ENCODE data around the gene TP53TG3D.
"Not testable (repeated sequence)": the region's sequence is repeated elsewhere in the genome, so short reads cannot be mapped to it uniquely, and the experiment has no call there.

Gene TP53TG3D

GRCh38 chr16:32286193-32286592 is 33.1 kb downstream of the TP53TG3D start:
- not testable (repeated sequence) for DNase-seq; H4K91ac ChIP-seq (ENCODE audit: low read depth, low read length); H3K9me3 ChIP-seq (ENCODE audit: insufficient read depth, low read depth, low read length); H3K79me2 ChIP-seq (ENCODE audit: control insufficient read depth, insufficient read depth, low read length, poor library complexity); H3K27ac ChIP-seq (ENCODE audit: low read depth, low read length); H2BK12ac ChIP-seq (ENCODE audit: low read length); H3K4ac ChIP-seq (ENCODE audit: low read depth, low read length); H2BK120ac ChIP-seq (ENCODE audit: insufficient read depth, low read length, poor library complexity); H3K79me1 ChIP-seq (ENCODE audit: low read length); H4K8ac ChIP-seq (ENCODE audit: low read depth, low read length); H3K23ac ChIP-seq (ENCODE audit: low read length); H3K9ac ChIP-seq (ENCODE audit: low read length); H3K4me2 ChIP-seq (ENCODE audit: low read length); H3K36me3 ChIP-seq (ENCODE audit: control insufficient read depth in 1 of 2, insufficient read depth in 2 of 2, low read length in 2 of 2); H2AK5ac ChIP-seq (ENCODE audit: low read length); H3K14ac ChIP-seq (ENCODE audit: low read length); H2AFZ ChIP-seq (ENCODE audit: insufficient read depth, low read length, poor library complexity); H2BK5ac ChIP-seq (ENCODE audit: low read depth, low read length, poor library complexity); H3K4me3 ChIP-seq (ENCODE audit: low read depth, low read length); H4K12ac ChIP-seq (ENCODE audit: low read depth, low read length); H3K4me1 ChIP-seq (ENCODE audit: control insufficient read depth in 1 of 2, insufficient read depth in 2 of 2, low read length in 2 of 2); H3K18ac ChIP-seq (ENCODE audit: low read length); H3K27me3 ChIP-seq (ENCODE audit: insufficient read depth, low read length)
- no CpG with 5 or more reads among the region's 15 CpGs for WGBS (ENCODE audit: extremely low coverage, insufficient coverage, insufficient read length)

DNA sequence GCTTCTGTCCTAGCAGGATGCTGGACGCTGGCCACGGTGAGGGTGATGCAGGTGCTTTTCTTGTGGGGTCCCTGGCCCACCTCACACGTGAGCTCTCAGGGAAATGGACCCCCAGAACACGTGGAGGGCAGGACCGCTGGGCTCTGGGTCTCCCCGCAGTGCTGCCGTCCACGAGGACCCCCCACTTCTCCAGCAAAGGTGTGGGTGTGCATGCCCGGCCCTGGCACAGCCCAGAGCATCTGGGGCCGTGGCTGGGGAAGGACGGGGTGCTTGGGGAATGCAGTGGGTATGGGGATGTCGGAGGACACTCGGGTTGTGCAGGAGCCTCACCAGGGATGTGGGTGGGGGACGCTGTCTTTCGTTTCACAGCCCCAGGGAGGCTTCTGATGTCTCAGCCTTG is 34.7 kb downstream of the TP53TG3D start:
- H3K4me3 ChIP-seq (ENCODE audit: low read depth, low read length); H4K91ac ChIP-seq (ENCODE audit: low read depth, low read length); H3K36me3 ChIP-seq (ENCODE audit: control insufficient read depth in 1 of 2, insufficient read depth in 2 of 2, low read length in 2 of 2); H3K79me1 ChIP-seq (ENCODE audit: low read length); H3K4me2 ChIP-seq (ENCODE audit: low read length); H2AK5ac ChIP-seq (ENCODE audit: low read length); H2BK12ac ChIP-seq (ENCODE audit: low read length); H3K18ac ChIP-seq (ENCODE audit: low read length); H3K9me3 ChIP-seq (ENCODE audit: insufficient read depth, low read depth, low read length); H4K8ac ChIP-seq (ENCODE audit: low read depth, low read length); H3K9ac ChIP-seq (ENCODE audit: low read length); H2BK120ac ChIP-seq (ENCODE audit: insufficient read depth, low read length, poor library complexity); H2AFZ ChIP-seq (ENCODE audit: insufficient read depth, low read length, poor library complexity); H3K23ac ChIP-seq (ENCODE audit: low read length); H3K14ac ChIP-seq (ENCODE audit: low read length); DNase-seq; H3K4ac ChIP-seq (ENCODE audit: low read depth, low read length); H4K12ac ChIP-seq (ENCODE audit: low read depth, low read length); H3K27ac ChIP-seq (ENCODE audit: low read depth, low read length); H3K27me3 ChIP-seq (ENCODE audit: insufficient read depth, low read length); H3K4me1 ChIP-seq (ENCODE audit: control insufficient read depth in 1 of 2, insufficient read depth in 2 of 2, low read length in 2 of 2); H3K79me2 ChIP-seq (ENCODE audit: control insufficient read depth, insufficient read depth, low read length, poor library complexity); H2BK5ac ChIP-seq (ENCODE audit: low read depth, low read length, poor library complexity): not testable (repeated sequence)
- no CpG with 5 or more reads among the region's 15 CpGs for WGBS (ENCODE audit: extremely low coverage, insufficient coverage, insufficient read length)

GRCh38 chr16:32289197-32289596 is 36.1 kb downstream of the TP53TG3D start:
- not testable (repeated sequence) for H3K79me2 ChIP-seq (ENCODE audit: control insufficient read depth, insufficient read depth, low read length, poor library complexity); H4K12ac ChIP-seq (ENCODE audit: low read depth, low read length); H2BK5ac ChIP-seq (ENCODE audit: low read depth, low read length, poor library complexity); H3K9ac ChIP-seq (ENCODE audit: low read length); H2BK12ac ChIP-seq (ENCODE audit: low read length); H3K4me3 ChIP-seq (ENCODE audit: low read depth, low read length); H3K27me3 ChIP-seq (ENCODE audit: insufficient read depth, low read length); H2BK120ac ChIP-seq (ENCODE audit: insufficient read depth, low read length, poor library complexity); H3K14ac ChIP-seq (ENCODE audit: low read length); H3K9me3 ChIP-seq (ENCODE audit: insufficient read depth, low read depth, low read length); H2AK5ac ChIP-seq (ENCODE audit: low read length); H4K8ac ChIP-seq (ENCODE audit: low read depth, low read length); H2AFZ ChIP-seq (ENCODE audit: insufficient read depth, low read length, poor library complexity); H3K79me1 ChIP-seq (ENCODE audit: low read length); H3K4me1 ChIP-seq (ENCODE audit: control insufficient read depth in 1 of 2, insufficient read depth in 2 of 2, low read length in 2 of 2); DNase-seq; H3K4ac ChIP-seq (ENCODE audit: low read depth, low read length); H4K91ac ChIP-seq (ENCODE audit: low read depth, low read length); H3K23ac ChIP-seq (ENCODE audit: low read length); H3K36me3 ChIP-seq (ENCODE audit: control insufficient read depth in 1 of 2, insufficient read depth in 2 of 2, low read length in 2 of 2); H3K4me2 ChIP-seq (ENCODE audit: low read length); H3K18ac ChIP-seq (ENCODE audit: low read length); H3K27ac ChIP-seq (ENCODE audit: low read depth, low read length)
- no CpG with 5 or more reads among the region's 16 CpGs for WGBS (ENCODE audit: extremely low coverage, insufficient coverage, insufficient read length)

DNA sequence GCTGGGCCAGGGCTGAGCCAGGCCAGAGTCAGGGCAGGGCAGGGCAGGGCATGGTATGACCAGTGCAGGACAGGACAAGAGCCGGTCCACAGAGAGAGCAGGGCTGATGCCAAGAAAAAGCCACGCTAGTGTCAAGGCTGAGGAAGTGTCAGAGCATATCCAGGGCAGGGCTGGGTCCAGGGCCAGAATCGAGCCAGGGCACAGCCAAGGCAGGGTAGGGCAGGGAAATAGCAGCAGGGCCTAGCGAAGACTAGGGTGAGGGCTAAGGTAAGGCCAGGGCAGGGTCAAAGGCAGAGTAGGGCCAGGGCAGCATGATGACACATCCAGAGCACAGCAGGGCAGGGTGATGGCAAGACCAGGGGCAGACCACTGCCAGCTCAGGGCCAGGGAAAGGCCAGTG is 49.7 kb downstream of the TP53TG3D start:
- not testable (repeated sequence) for H2AK5ac ChIP-seq (ENCODE audit: low read length); H3K27me3 ChIP-seq (ENCODE audit: insufficient read depth, low read length); H4K12ac ChIP-seq (ENCODE audit: low read depth, low read length); H3K9me3 ChIP-seq (ENCODE audit: insufficient read depth, low read depth, low read length); H3K9ac ChIP-seq (ENCODE audit: low read length); H2BK5ac ChIP-seq (ENCODE audit: low read depth, low read length, poor library complexity); H3K4ac ChIP-seq (ENCODE audit: low read depth, low read length); H3K36me3 ChIP-seq (ENCODE audit: control insufficient read depth in 1 of 2, insufficient read depth in 2 of 2, low read length in 2 of 2); H4K91ac ChIP-seq (ENCODE audit: low read depth, low read length); H3K14ac ChIP-seq (ENCODE audit: low read length); H3K23ac ChIP-seq (ENCODE audit: low read length); H3K4me2 ChIP-seq (ENCODE audit: low read length); H3K79me1 ChIP-seq (ENCODE audit: low read length); H4K8ac ChIP-seq (ENCODE audit: low read depth, low read length); H3K79me2 ChIP-seq (ENCODE audit: control insufficient read depth, insufficient read depth, low read length, poor library complexity); H3K27ac ChIP-seq (ENCODE audit: low read depth, low read length); H3K18ac ChIP-seq (ENCODE audit: low read length); H2BK120ac ChIP-seq (ENCODE audit: insufficient read depth, low read length, poor library complexity); DNase-seq; H3K4me1 ChIP-seq (ENCODE audit: control insufficient read depth in 1 of 2, insufficient read depth in 2 of 2, low read length in 2 of 2); H3K4me3 ChIP-seq (ENCODE audit: low read depth, low read length); H2BK12ac ChIP-seq (ENCODE audit: low read length); H2AFZ ChIP-seq (ENCODE audit: insufficient read depth, low read length, poor library complexity)
- WGBS (ENCODE audit: extremely low coverage, insufficient coverage, insufficient read length) = no CpG with 5 or more reads among the region's 4 CpGs

All from trophoblast cell (in vitro differentiated cells and primary cell).